Prostate gland (tissue), 2 donors: Measurements from ENCODE around the gene RUFY2.

Experiments used
- POLR2AphosphoS5 ChIP-seq: sonication (generic); formaldehyde crosslinking; IDR thresholded peaks from one replicate; pipeline ENCODE4 v1.6.1; 2017; ENCODE audit warnings: antibody characterized with exemption
- TF ChIP-seq, protein P1 (sequence below), 4 experiments: fragments of 200-600 bp in 2 of 4; fragments of 450-650 bp in 2 of 4; sonication (generic) in 2 of 4; IDR thresholded peaks; 1 replicate in 3 of 4; 2 replicates in 1 of 4; pipeline ENCODE4 v1.5.1; 2016 to 2019; ENCODE audit warnings: antibody characterized with exemption in 4 of 4, mild to moderate bottlenecking in 2 of 4, moderate library complexity in 2 of 4

GRCh38 chr10:68408898-68409518 lies 1.9 kb upstream of the RUFY2 start:
- TF ChIP-seq, protein P1, sequence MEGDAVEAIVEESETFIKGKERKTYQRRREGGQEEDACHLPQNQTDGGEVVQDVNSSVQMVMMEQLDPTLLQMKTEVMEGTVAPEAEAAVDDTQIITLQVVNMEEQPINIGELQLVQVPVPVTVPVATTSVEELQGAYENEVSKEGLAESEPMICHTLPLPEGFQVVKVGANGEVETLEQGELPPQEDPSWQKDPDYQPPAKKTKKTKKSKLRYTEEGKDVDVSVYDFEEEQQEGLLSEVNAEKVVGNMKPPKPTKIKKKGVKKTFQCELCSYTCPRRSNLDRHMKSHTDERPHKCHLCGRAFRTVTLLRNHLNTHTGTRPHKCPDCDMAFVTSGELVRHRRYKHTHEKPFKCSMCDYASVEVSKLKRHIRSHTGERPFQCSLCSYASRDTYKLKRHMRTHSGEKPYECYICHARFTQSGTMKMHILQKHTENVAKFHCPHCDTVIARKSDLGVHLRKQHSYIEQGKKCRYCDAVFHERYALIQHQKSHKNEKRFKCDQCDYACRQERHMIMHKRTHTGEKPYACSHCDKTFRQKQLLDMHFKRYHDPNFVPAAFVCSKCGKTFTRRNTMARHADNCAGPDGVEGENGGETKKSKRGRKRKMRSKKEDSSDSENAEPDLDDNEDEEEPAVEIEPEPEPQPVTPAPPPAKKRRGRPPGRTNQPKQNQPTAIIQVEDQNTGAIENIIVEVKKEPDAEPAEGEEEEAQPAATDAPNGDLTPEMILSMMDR (IDR thresholded peaks at IDR 0.05), result no peak
- no peak for TF ChIP-seq POLR2AphosphoS5
